ENCODE measurements around the gene ARHGAP26.

The ARHGAP26 gene

DNA sequence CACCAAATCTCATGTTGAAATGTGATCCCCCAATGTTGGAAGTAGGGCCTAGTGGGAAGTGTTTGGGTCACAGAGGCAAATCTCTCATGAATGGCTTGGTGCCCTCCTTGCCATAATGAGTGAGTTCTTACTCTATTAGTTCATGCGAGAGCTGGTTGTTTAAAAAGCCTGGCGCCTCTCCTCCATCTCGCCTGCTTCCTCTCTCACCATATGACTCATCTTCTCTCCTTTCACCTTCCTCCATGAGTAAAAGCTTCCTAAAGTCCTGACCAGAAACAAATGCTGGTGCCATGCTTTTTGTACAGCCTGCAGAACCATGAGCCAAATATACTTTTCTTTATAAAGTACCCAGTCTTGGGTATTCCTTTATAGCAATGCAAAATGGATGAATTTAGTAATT lies 20.9 kb upstream of the ARHGAP26 start:
- DNase-seq, result no peak

DNA sequence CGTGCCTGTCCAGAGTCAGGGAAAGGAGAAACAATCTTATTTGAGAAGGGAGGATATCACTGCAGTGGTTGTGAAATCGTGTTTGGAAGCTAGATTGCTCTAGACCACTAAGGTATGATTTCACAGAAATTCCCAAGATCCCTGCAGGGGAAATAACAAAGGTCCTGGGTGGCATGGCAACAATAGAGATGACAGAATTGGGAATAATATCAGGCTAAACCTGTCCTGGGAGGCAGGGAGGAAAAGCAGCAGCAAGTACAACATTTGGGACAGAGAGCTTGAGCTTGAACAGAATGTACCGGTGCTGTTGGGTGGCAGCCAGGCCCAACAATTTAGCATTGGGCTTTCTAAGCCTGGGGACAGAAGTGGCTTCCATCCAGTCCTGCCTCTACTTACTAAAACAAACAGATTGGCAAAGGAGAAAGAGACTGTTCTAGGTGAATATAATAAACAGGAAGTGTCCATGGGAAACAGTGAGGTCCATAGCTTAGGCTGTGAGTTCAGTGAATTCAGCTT lies 17.0 kb upstream of the ARHGAP26 start:
- DNase-seq, result no peak

DNA sequence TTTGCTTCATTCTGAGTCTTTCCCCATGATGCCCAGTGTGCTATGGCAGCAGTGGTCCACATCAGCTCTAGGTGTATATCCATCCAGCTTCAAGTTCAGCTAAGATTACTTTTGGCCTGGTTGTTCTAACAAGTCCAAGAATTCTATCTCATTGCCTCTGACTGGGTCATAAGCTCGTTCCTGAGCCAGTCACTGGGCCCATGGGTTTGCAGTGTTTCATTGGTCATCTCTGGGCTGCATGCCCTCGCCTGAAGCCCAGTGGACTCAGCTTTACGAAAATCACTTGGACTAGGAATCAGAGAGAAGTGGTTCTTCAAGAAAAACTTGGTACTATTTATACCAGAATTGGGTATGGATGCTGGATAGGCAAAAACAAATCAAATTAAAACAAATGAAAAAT lies 16.1 kb upstream of the ARHGAP26 start:
- DNase-seq, result no peak

DNA sequence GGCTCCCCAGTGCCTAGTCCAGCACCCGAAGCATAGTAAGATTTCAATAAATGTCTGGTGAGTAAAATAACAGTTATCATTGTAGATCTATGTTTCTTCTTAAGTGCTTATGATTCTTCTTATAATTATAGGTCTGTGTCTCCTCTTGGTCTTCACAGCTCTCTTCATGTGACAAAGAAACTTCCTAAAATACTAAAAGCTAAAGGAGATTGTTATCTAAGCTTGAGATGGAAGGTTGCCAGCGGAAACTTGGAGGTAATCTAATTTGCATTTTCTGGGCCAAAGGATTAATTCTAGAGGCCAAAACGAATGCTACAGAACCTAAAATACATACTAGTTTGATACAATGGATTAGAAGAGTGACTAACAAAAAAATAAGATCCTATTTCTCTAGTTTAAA lies 13.6 kb upstream of the ARHGAP26 start:
- DNase-seq, result no peak

DNA sequence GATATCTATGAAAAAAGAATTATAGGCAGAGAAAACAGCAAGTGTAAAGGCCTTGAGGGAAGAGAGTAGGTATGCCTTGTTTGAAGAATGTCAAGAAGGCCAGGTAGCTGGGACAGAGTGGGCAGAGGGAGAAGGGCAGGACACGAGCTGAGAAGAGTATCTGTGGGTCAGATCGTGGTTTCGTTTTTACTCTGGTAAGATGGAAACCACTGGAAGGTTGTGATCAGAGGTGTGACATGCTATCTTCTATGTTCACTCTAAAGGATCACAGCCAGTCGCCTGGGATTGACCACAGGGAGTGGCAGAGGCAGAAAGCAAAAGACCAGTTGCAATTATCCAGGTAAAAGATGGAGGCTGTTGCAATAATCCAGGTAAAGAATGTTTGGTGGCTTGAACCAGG lies 12.6 kb upstream of the ARHGAP26 start:
- DNase-seq, result no peak

DNA sequence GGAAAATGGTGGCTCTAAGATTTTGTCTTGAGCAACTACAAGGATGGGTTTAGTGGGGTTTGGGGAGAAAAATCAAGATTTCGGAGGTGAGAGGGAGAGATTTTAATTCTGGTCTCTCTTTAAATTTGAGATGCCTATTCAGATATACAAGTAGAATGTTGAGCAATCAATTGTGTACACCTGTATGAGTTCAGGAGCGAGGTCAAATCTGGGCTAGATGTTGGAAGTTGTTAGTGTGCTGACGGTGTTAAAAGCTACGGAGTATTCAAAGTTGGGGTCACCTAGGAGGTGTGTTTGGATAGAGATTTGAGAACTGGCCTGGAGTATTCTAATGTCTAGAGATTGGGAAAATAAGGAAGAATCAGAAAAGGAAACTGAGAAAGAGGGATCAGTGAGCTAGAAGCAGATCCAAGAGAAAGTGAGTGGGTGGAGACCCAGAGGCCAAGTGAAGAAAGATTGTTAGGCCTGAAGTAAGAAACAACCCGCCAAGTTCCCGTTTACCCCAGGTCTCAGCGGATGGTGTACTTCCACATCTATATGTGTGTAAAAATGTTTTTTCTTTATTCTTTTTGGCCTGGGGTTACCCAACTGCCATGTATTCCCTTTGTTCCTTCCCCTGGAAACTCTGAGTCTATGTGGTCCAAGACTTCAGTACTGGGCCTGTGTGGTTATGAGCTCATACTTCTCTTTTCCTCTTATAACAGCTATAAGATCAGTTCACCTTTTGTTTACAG lies 11.9 kb upstream of the ARHGAP26 start:
- DNase-seq, result no peak

DNA sequence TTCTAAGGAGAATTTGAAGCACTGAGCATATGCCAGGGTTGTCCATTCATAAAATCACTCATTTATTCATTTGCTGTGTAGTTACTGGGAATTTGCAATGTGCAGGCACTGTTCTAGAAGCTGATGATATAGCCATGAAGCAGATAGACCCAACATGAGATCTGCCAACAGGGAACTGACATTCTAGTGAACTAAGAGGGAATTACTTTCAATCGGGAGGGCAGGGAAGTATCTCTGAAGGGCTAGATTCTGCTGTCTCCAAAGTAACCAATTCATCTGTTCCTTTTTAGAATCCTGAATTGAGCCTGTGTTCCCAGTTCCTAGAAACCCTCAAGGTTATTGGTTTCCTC lies 11.4 kb upstream of the ARHGAP26 start:
- DNase-seq, result no peak

DNA sequence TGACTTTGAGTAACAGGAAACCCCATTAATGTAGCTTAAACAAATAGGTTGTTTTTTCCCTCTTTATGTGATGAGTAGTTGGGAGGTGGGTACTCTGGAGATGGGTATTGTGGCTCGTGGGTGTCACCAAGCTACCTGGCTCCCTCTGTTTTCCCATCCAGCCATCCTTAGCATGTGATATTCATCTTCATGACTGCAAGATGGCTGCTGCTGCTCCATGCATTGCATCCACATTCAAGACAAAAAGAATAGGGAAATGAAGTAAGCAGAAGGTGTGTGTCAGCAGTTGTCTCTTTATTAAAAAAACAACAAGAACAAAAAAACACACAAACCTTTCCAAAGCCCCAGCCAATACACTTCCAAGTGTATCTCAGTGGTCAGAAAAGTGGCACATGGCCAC lies 6.5 kb upstream of the ARHGAP26 start:
- no peak for DNase-seq

DNA sequence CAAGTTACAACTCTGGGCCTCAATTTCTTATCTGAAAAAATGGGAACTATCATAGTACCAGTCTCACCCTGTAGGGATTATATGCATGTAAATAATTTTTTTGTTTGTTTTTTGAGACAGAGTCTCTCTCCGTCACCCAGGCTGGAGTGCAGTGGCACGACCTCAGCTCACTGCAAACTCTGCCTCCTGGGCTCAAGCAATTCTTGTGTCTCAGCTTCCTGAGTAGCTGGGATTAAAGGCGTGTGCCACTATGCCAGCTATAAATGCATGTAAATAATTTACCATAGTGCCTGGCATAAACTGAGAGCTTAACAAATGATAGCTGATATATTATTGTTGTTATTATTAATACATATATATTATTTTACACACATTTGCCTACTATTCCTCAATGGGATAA lies 3.0 kb upstream of the ARHGAP26 start:
- no peak for DNase-seq

DNA sequence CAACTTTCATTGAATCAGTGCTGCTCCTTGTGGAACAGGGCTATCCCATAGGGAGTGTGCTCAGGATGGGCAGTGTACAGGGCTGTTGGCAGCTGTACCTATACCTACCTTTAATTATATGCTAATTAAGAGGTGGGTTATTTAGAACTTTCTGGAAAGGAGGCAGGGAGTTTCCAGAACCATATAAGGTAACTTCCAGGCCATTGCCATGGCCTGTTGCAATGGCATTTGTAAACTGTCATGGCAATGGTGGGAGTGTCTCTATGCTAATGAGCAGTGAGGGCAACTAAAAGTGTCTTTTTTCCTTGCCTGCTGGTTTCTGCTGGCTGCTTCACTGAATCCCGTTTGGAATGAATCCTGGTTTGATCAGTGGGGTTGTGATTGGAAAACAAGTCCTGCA lies 2.3 kb upstream of the ARHGAP26 start:
- DNase-seq, result no peak

DNA sequence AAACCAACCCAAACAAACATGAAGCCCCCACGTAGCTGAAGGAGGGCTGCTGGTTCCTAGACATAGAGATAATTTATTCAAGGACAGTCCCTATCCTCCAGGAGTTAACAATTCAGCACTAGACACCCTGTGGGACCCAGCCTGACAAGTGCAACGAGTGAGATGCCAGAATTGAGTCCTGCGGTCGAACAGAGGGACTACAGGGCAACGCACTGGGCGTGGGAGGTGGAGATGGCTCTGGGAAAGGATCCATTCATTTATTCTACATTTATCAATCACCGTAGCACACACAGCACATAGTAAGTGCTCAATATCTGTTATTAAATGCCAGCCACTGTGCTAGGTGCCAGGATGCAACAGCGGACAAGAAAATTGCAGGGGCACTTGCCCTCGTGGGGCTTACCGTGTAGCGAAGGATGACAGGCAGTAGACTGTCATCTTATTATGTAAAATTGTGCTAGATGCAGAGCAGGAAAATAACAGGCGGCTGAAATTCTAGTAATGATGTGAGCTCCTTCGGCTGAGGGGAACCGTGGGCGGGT lies 855 bp upstream of the ARHGAP26 start:
- DNase-seq, result no peak

DNA sequence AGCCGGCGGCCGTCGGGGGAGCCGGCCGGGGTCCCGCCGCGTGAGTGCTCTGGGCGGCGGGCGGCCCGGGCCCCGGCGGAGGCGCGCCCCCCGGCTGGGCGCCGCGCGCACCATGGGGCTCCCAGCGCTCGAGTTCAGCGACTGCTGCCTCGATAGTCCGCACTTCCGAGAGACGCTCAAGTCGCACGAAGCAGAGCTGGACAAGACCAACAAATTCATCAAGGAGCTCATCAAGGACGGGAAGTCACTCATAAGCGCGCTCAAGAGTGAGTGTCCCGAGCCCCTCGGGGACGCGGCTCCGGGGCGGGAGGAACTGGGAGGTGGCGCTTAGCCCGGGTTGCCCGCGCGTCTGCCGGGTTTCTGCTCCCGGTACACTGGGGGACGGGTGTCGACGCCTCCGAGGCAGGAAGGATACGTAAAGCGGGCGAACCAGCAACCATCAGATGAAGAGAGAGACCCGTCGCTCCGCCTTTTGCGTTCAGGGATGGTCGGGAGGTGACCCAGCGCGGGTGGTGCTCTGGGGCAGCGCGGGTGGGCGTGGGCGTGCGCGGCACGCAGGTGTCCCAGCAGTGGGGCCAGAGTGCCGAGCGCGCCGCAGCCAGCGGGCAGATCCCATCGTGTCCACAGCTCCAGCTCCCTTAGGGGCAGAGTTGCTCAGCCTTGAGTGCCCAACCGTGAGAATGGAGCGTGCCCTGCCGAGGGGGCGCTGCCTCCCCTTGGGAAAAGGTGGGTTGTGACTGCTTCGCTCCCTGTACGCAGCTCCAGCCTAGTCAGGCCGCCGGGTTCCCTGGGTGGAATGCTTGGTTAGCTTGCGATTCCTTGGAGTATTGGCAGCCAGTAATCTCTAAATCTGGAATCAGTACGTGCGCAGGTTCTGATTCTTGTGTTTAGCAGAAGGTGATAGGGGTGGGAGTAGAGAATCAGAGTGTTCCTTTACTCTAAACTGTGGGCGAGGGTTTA lies 753 bp downstream of the ARHGAP26 start:
- DNase-seq, result peak; percentile 14

DNA sequence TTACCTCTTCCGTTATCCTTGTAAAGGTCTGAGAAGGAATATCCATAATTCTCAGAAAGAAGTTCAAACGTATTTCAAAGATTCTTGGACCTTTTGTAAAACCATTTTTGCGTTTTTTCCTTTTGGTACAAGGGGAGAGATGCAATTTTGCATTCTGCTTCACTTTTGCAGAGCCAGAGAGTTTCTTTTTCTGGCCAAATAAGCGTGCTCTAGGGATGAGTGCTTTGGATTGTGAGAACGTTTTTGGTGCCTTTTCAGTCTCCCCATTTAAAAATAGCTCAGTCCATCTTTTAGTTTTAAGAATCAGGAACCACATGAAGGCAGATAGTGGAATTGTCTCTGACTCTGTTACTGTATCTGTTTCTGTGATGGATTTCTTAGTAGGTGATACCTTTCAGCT lies 1.5 kb downstream of the ARHGAP26 start:
- DNase-seq, result no peak

DNA sequence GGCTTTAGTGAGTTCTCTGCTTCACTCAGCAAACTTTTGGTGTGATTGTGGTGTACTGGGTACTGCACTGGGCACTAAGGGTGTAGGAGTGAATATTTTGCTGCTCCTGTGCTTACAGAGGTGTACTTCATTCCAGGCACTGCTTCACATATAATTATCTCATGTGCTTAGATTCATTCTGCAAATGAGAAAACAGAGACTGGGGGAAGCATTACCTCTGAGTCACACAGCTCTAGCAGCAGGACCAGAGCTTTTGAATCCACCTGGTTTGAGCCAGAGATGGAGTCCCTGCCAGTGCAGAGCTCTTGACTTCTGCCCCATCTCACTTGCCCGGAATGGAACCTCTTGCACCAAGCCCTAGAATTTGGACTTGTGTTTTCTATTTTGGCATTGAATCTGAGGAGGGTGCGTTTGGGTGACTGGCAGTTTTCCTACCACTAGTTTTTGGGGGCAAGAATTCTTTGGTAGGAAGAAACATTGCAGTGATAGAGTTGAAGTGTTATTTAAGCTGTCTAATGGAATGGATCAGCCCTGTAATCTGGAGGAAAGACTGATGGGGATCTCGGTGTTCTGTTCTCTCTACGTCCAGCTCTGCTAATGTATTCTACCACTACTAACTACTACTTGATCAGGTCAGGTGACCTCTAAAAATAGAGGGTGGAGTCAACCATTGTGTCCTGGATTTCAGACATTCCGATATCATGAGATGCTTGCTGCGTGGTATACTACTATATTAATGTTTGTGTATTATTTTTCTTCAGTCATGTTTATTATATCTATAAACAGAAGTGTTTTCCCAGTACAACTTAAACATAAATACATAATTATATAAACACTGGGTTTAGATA lies 2.5 kb downstream of the ARHGAP26 start:
- DNase-seq, result no peak

DNA sequence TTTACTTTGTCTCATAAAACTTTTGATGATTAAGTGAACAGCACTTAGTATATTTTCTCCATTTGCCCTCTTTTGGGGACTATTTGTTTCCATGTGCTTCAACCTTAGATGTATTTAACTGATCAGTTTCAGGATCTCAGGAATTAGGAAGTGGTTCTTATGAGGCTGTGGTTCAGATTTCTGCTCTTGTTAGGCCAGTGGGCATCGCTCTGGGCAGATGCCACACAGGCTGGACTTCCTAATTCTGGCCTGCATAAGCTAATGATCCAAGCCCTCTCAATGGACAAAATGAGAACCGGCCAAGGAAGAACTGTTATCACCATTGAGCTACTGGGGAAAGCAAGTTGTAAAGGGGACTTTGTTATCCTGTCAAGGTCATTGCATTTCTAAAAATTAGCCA lies 6.9 kb downstream of the ARHGAP26 start:
- DNase-seq, result no peak

DNA sequence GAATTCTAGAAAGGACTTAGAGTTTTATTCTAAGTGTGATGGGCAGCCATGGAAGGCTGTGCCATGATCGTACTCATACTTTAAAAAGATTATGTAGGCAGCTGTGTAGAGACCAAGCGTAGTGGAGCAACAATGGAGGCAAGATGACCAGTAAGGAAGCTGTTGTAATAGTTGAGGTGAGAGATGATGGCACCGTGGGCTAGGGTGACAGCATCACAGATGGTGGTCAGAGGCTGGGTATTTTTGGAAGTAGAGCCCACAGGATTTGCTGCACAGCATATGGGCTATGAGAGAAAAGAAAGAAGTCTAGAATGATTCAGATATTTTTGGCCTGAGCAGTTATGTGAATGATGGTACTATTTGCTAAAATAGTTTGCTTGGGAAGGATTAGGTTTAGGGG lies 7.7 kb downstream of the ARHGAP26 start:
- DNase-seq, result no peak

DNA sequence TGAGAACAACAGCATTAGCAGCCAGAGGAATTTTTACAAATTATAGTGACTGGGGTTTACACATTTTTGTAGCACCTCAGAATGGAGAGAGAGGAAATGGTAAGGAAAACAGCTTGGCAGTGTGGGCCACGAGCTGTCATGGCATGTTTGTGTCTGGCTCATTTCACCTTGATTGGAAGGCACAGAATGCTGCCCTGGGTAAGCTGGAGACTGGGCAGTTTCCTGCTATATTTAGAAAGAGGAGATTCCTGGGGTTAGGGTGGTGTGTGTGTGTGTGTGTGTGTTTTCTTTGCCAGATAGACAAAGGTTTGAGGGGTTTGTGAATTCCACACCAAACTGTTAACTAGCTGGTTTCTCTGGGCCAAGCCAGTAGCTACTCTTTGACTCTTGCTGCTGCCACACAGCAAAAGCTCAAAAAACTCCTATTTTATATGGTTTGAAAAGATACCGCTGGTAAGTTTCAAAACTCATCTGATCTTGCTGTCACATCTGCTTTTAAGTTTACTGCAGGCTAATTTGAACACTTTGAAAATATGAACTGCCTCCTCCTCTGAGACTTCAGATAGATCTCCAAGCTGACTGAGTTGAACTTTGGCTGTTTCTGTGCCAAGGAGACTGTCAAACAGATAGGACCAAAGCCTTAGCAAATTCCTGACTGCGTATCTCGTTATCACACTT lies 9.1 kb downstream of the ARHGAP26 start:
- DNase-seq, result no peak

DNA sequence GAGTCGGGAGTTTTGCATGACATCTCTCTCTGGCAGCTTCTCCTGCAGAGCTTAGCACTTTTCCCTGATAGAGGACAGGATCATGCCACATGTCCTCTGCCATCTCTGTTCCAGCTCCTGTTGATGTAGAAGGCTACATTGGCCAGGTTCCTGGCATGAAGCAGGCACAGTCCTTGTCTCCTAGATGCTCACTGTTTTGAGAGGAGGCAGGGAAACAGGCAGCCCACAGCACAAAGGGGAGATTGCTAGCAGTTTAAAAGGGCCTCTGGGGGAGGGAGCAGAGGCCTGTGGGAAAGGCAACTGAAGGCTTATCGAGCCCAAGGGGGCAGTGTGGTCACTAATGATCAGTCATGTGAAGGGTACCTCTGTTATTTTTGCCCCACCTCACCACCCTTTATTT lies 10.7 kb downstream of the ARHGAP26 start:
- no peak for DNase-seq

DNA sequence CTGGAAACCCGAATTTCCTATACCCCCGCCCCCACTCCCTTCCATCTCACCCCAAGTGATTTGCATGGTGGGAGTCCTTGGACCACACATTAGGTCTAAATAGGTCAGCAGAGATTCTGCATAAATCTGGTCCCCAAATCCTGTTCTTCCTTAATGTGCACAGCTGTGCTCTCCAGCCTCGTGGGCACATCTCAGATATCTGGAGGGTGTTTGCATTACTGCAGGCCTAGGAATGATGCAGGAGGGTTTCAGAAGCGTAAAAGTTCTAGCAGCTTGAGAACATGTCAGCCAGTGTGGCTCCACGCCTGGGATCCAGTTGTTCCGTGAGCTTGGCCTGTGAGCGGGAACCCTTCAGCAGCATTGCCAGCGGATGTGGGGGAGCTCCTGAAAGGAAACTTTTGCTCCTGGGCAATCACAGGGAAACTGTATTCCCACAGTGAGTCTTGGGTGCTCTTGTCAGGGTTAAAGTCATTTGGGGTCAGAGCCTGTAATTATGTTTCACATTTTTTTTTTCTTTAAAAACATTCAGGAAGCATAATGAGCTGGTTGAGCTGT lies 12.9 kb downstream of the ARHGAP26 start:
- no peak for DNase-seq

DNA sequence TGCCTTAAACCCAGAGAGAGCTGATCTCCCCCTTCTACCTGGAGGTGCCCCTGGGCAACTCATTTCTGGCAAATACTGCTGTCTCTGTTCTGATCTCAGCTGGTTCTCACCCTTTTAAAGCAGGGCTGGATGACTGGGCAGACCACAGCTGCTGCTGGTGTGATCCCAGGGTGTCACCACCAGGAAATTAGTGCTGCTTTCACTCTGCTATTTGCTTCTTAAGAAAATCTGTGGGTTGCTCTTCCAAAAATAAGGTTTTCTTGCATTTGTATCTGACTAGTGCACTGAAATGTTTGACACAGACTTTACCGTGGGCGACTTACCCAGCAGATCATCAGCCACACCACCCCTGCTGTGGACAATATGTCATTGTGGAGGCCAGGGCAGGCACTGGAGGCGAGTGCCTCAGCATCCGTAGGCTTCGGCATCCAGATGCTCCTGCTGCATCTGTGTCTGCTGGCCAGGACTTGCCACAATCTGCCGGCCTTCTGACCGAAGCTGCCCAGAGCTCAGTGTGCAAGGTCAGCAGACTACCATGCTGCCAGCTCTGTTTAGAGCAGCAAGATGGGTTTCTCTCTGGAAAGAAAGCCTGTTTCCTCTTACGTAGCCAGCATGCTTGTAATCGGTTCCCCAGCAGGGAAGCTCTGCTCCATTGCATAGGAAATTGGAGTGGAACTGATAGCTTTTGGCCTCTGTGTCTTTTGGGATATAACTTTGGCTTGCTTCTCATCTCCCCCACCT lies 13.6 kb downstream of the ARHGAP26 start:
- DNase-seq, result no peak

DNA sequence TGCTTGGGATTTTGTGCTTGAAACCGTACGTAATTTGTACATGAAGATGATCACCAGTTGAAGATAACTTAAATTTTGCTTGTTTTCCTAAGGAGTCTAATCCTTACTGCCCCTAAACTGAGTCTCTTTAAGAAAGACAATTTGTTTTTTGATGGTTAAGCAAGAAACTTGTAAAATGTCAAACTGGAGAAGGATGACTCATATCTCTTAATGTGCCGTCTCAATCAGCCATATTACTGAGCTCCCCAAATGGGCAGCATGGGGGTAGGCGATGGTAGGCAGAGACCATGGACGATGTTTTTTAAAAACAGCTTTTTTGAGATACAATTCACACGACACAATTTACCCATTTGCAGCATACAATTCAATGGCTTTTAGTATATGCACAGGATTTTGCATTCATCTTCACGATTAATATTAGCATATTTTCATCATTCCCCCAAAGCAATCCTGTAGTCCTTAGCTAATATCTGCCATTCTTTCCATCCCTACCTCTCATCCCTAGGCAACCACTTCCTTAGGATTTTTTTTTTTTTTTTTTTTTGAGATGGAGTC lies 14.3 kb downstream of the ARHGAP26 start:
- no peak for DNase-seq
